ENCODE results near the gene SYT14. TPM values are rescaled to one million over a fixed set of nuclear protein-coding genes. Genes with fewer than 3 reads are reported as not detected.
"Not testable (repeated sequence)": the region's sequence is repeated elsewhere in the genome, so short reads cannot be mapped to it uniquely, and the experiment has no call there.

The SYT14 gene
- total RNA-seq, 4 donors from 2014 or later, result 0.98 to 4.2 (median 2.0) TPM

- 82 to 94% methylated on average over 3 of the region's 3 CpGs for WGBS, 2 donors
- Histone ChIP-seq H3K36me3 (no peaks in the 10 kb centered on the region), H3K27ac (no peak overlapping the region), H3K4me3 (no peak overlapping the region), H3K27me3 (no peaks in the 10 kb centered on the region), H3K4me1 (no peaks in the 10 kb centered on the region), H3K9me3 (no peaks in the 10 kb centered on the region)
- DNase-seq (ENCODE audit: low spot score in 2 of 2), result no peak
- TF ChIP-seq CTCF (IDR thresholded peaks at IDR 0.05), result no peak
- TF ChIP-seq EP300 (IDR thresholded peaks at IDR 0.05), result no peak
- no peak for TF ChIP-seq POLR2A (IDR thresholded peaks at IDR 0.05)
Measured at GRCh38 chr1:210093461-210093860, 155.4 kb downstream of the SYT14 start.

GRCh38 chr1:210098356-210098755 is 160.3 kb downstream of the SYT14 start:
- TF ChIP-seq EP300 (IDR thresholded peaks at IDR 0.05), result no peak
- no peak for TF ChIP-seq POLR2A (IDR thresholded peaks at IDR 0.05)
- no peak for TF ChIP-seq CTCF (IDR thresholded peaks at IDR 0.05)
- no peaks in the 10 kb centered on the region for H3K9me3 ChIP-seq
- no peaks in the 10 kb centered on the region for H3K4me1 ChIP-seq
- 58 to 64% methylated on average over 3 of the region's 3 CpGs for WGBS, 2 donors
- no peaks in the 10 kb centered on the region for H3K36me3 ChIP-seq
- DNase-seq (ENCODE audit: low spot score in 2 of 2), result no peak
- no peak overlapping the region for H3K27ac ChIP-seq
- no peak overlapping the region for H3K4me3 ChIP-seq
- no peaks in the 10 kb centered on the region for H3K27me3 ChIP-seq

- no peaks in the 10 kb centered on the region for H3K36me3 ChIP-seq
- no peaks in the 10 kb centered on the region for H3K27me3 ChIP-seq
- no peak for TF ChIP-seq POLR2A (IDR thresholded peaks at IDR 0.05)
- TF ChIP-seq CTCF (IDR thresholded peaks at IDR 0.05), result no peak
- no peak for TF ChIP-seq EP300 (IDR thresholded peaks at IDR 0.05)
- H3K4me3 ChIP-seq, result no peak overlapping the region
- no peak overlapping the region for H3K27ac ChIP-seq
- H3K4me1 ChIP-seq, result no peaks in the 10 kb centered on the region
- H3K9me3 ChIP-seq, result no peaks in the 10 kb centered on the region
- DNase-seq (ENCODE audit: low spot score in 2 of 2), result no peak
- WGBS, 2 donors, result 78 to 87% methylated on average over 1 of the region's 1 CpG
Measured at GRCh38 chr1:210099921-210100320, 161.9 kb downstream of the SYT14 start.

- no peak for TF ChIP-seq CTCF (IDR thresholded peaks at IDR 0.05)
- no peak for TF ChIP-seq POLR2A (IDR thresholded peaks at IDR 0.05)
- TF ChIP-seq EP300 (IDR thresholded peaks at IDR 0.05), result no peak
- no peaks in the 10 kb centered on the region for H3K9me3 ChIP-seq
- no peak overlapping the region for H3K27ac ChIP-seq
- H3K4me3 ChIP-seq, result no peak overlapping the region
- 75 to 85% methylated on average over 2 of the region's 2 CpGs for WGBS, 2 donors
- no peak for DNase-seq (ENCODE audit: low spot score in 2 of 2)
- H3K36me3 ChIP-seq, result no peaks in the 10 kb centered on the region
- no peaks in the 10 kb centered on the region for H3K27me3 ChIP-seq
- H3K4me1 ChIP-seq, result no peaks in the 10 kb centered on the region
Measured at GRCh38 chr1:210104103-210104502, 166.1 kb downstream of the SYT14 start.

GRCh38 chr1:210112906-210113305 is 174.9 kb downstream of the SYT14 start:
- not testable (repeated sequence) for H3K4me1 ChIP-seq; H3K27ac ChIP-seq; H3K9me3 ChIP-seq; DNase-seq (ENCODE audit: low spot score in 2 of 2); H3K27me3 ChIP-seq; H3K36me3 ChIP-seq; H3K4me3 ChIP-seq
- 75 to 78% methylated on average over 9 of the region's 9 CpGs for WGBS, 2 donors

- no peaks in the 10 kb centered on the region for H3K9me3 ChIP-seq
- no peak for DNase-seq (ENCODE audit: low spot score in 2 of 2)
- TF ChIP-seq EP300 (IDR thresholded peaks at IDR 0.05) (no peak), POLR2A (IDR thresholded peaks at IDR 0.05) (no peak), CTCF (IDR thresholded peaks at IDR 0.05) (no peak)
- H3K4me3 ChIP-seq, result no peak overlapping the region
- H3K27ac ChIP-seq, result no peak overlapping the region
- no peaks in the 10 kb centered on the region for H3K27me3 ChIP-seq
- no peaks in the 10 kb centered on the region for H3K36me3 ChIP-seq
- H3K4me1 ChIP-seq, result no peaks in the 10 kb centered on the region
Measured at GRCh38 chr1:210117198-210117597, 179.2 kb downstream of the SYT14 start.

All from tibial nerve (tissue), 4 donors.